Activated naive CD8-positive, alpha-beta T cell treated with anti-CD3 and anti-CD28 coated beads, Interleukin-2, amount 50 U/mL, for 16 hours (primary cell): ENCODE data around the gene TENM4.

ENCODE experiments used
- DNase-seq: peaks from one replicate; pipeline ENCODE4 v3.0.0-alpha.2; 2020; ENCODE audit warnings: low read depth, low spot score

The TENM4 gene

GRCh38 chr11:78821371-78822306 is 619.2 kb downstream of the TENM4 start:
- DNase-seq: no peak

- no peak for DNase-seq
These were observed 620.1 kb downstream of the TENM4 start for GRCh38 chr11:78820741-78821140.

GRCh38 chr11:78818201-78818600 is 622.6 kb downstream of the TENM4 start:
- DNase-seq: no peak

GRCh38 chr11:78815831-78816230 is 625.0 kb downstream of the TENM4 start:
- DNase-seq: no peak

- DNase-seq: no peak
These were observed 628.1 kb downstream of the TENM4 start for GRCh38 chr11:78812513-78813293.

- no peak for DNase-seq
These were observed 630.2 kb downstream of the TENM4 start for GRCh38 chr11:78810559-78811009.

- DNase-seq: no peak
These were observed 630.8 kb downstream of the TENM4 start for GRCh38 chr11:78809931-78810541.

- DNase-seq: no peak
These were observed 631.9 kb downstream of the TENM4 start for GRCh38 chr11:78808923-78809322.

- DNase-seq: no peak
These were observed 633.5 kb downstream of the TENM4 start for GRCh38 chr11:78807351-78807750.

GRCh38 chr11:78806214-78807004 is 634.4 kb downstream of the TENM4 start:
- no peak for DNase-seq

- DNase-seq: no peak
These were observed 635.8 kb downstream of the TENM4 start for GRCh38 chr11:78804991-78805390.

GRCh38 chr11:78803995-78804394 is 636.8 kb downstream of the TENM4 start:
- no peak for DNase-seq

- DNase-seq: no peak
These were observed 638.6 kb downstream of the TENM4 start for GRCh38 chr11:78802058-78802761.

- DNase-seq: no peak
These were observed 639.5 kb downstream of the TENM4 start for GRCh38 chr11:78801161-78801884.

GRCh38 chr11:78800756-78801155 is 640.1 kb downstream of the TENM4 start:
- DNase-seq: no peak

- no peak for DNase-seq
These were observed 640.6 kb downstream of the TENM4 start for GRCh38 chr11:78800096-78800690.

- no peak for DNase-seq
These were observed 642.2 kb downstream of the TENM4 start for GRCh38 chr11:78798663-78799062.

GRCh38 chr11:78797559-78797958 is 643.3 kb downstream of the TENM4 start:
- no peak for DNase-seq

- no peak for DNase-seq
These were observed 643.9 kb downstream of the TENM4 start for GRCh38 chr11:78796956-78797355.
